VCaP (cell line): Measurements from ENCODE around the gene SYNGR1.
"Not testable (repeated sequence)": the region's sequence is repeated elsewhere in the genome, so short reads cannot be mapped to it uniquely, and the experiment has no call there.

Experiments
- H3K27ac ChIP-seq: fragments of 450-650 bp; 2 replicates; pipeline ENCODE4 v1.5.1; 2017
- TF ChIP-seq, protein P1 (sequence below): fragments of 450-650 bp; conservative IDR thresholded peaks from 2 replicates; pipeline ENCODE4 v1.5.1; 2017; ENCODE audit warnings: mild to moderate bottlenecking, moderate library complexity

Gene SYNGR1

GRCh38 chr22:39317775-39318506 lies 31.9 kb upstream of the SYNGR1 start:
- TF ChIP-seq, protein P1, sequence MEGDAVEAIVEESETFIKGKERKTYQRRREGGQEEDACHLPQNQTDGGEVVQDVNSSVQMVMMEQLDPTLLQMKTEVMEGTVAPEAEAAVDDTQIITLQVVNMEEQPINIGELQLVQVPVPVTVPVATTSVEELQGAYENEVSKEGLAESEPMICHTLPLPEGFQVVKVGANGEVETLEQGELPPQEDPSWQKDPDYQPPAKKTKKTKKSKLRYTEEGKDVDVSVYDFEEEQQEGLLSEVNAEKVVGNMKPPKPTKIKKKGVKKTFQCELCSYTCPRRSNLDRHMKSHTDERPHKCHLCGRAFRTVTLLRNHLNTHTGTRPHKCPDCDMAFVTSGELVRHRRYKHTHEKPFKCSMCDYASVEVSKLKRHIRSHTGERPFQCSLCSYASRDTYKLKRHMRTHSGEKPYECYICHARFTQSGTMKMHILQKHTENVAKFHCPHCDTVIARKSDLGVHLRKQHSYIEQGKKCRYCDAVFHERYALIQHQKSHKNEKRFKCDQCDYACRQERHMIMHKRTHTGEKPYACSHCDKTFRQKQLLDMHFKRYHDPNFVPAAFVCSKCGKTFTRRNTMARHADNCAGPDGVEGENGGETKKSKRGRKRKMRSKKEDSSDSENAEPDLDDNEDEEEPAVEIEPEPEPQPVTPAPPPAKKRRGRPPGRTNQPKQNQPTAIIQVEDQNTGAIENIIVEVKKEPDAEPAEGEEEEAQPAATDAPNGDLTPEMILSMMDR: no peak
- peak overlapping the region; percentile 97 for H3K27ac ChIP-seq

- peak overlapping the region; percentile 97 for H3K27ac ChIP-seq
- TF ChIP-seq, protein P1: no peak
Observed at GRCh38 chr22:39318507-39319283, 31.1 kb upstream of the SYNGR1 start.

GRCh38 chr22:39319284-39320022 lies 30.3 kb upstream of the SYNGR1 start, which contains the start of gene RPL3:
RPL3 (minus strand) TSS chr22:39319623; CDS start chr22:39319597, 26 bp downstream.
- TF ChIP-seq, protein P1: no peak
- peak within 1 kb of the TSS; percentile 97 for H3K27ac ChIP-seq

GRCh38 chr22:39320616-39321029 lies 29.2 kb upstream of the SYNGR1 start:
- H3K27ac ChIP-seq: peak overlapping the region; percentile 97

GRCh38 chr22:39325392-39325932 lies 24.3 kb upstream of the SYNGR1 start:
- TF ChIP-seq, protein P1: no peak
- H3K27ac ChIP-seq: no peak overlapping the region

DNA sequence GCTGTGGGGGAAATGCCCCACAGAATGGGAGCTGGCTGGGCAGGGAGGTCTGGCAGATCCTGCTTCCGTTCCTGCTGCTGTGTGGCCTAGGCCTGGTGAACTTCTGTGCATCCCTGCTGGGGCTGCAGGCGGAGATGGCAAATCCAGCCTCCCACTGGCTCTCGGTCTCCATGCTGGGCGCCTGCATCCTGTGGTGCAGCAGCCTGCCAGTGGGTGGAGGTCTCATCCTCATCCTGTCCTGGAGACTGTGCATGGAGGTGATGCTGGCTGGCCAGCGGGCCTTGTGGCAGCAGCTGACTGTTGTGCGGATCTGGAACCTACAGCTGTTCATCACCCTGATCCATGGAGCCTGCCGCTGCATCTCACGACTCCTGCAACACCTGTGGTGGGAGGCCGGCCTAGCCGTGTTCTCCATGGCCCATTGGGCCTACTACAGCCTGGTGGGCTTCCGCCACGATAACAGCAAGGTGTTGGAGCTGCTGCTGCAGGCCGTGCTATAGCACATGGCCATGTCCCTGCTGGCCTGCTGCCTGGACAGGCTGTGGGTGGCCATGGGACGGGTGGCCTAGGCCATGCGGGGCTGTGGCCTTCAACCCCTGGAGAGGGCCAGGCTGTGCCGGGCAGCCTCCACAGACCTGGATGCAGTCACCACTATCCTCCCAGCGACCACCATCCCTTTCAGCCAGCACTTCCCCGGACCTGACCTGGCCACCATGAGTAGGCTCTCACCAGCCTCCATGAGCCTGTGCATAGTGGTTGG lies 21.6 kb upstream of the SYNGR1 start:
- H3K27ac ChIP-seq: no peak overlapping the region

DNA sequence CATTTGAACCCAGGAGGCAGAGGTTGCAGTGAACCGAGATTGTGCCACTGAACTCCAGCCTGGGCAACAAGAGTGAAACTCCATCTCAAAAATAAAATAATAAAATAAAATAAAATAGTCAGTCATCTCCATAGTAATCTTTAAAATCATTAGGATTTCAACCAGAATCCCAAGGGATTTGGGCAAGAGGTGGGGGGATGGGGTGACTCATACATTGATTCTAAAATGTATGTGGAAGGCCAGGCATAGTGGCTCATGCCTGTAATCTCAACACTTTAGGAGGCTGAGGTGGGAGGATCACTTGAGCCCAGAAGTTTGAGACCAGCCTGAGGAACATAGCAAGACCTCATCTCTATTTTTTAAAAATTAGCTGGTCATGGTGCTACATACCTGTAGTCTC lies 19.2 kb upstream of the SYNGR1 start:
- not testable (repeated sequence) for H3K27ac ChIP-seq

More for the DNA sequence above, 21.6 kb upstream of the SYNGR1 start:
- TF ChIP-seq, protein P1: no peak
